H1 (cell line): ENCODE data around the gene DLL4. TPM values are rescaled to one million over a fixed set of nuclear protein-coding genes. Genes with fewer than 3 reads are reported as not detected.

ENCODE experiments used
- KDM1A ChIP-seq: fragments of 200-600, 300-600 bp; sonication (generic); IDR thresholded peaks from 2 replicates; pipeline ENCODE4 v1.7.1; 2016; ENCODE audit warnings: mild to moderate bottlenecking, low read length, borderline replicate concordance
- POLR2A ChIP-seq, 2 experiments: IDR thresholded peaks; 1 replicate in 1 of 2; 2 replicates in 1 of 2; pipeline ENCODE4 v1.6.1; 2011; ENCODE audit warnings: low read depth in 2 of 2, low read length in 2 of 2, mild to moderate bottlenecking in 2 of 2; ENCODE audit errors: control extremely low read depth in 1 of 2
- TAF1 ChIP-seq: IDR thresholded peaks from 2 replicates; pipeline ENCODE4 v1.6.1; 2011; ENCODE audit warnings: mild to moderate bottlenecking, low read depth, low read length
- polyA plus RNA-seq, 7 experiments: library from polyadenylated mRNA; depleted of rRNA in 3 of 7; stranded (reverse) in 5 of 7; unstranded in 2 of 7; fragments of >200 nt in 5 of 7; fragments of 200-250 nt in 2 of 7; gene quantifications; 1 replicate in 5 of 7; 2 replicates in 1 of 7; 4 replicates in 1 of 7; pipeline versions ENCODE4 v1.2.1 to v1.2.3, GENCODE V29; 2011 to 2013; ENCODE audit warnings: missing spikeins in 2 of 7, mixed read lengths in 2 of 7
- total RNA-seq: library from RNA; stranded (reverse); fragmentation: NEBNext Ultra II Directional; extraction: Animal tissue kit (Norgen Biotek cat#: 25700); gene quantifications from 2 replicates; pipeline ENCODE4 v1.2.1, GENCODE V29; 2021
- TF ChIP-seq, protein P1 (sequence below), 3 experiments: IDR thresholded peaks; 1 replicate in 2 of 3; 2 replicates in 1 of 3; pipeline versions ENCODE4 v1.5.1 to v1.6.1; 2011; ENCODE audit warnings: low read length in 3 of 3, mild to moderate bottlenecking in 3 of 3, inconsistent platforms in 2 of 3, low read depth in 1 of 3, moderate library complexity in 1 of 3; ENCODE audit not compliant: insufficient read depth in 1 of 3; ENCODE audit errors: control extremely low read depth in 1 of 3
- TF ChIP-seq, protein P2 (sequence below): fragments of 300-600 bp; sonication (generic); IDR thresholded peaks from 2 replicates; pipeline ENCODE4 v1.7.1; 2012; ENCODE audit warnings: low read length, moderate library complexity, mild to moderate bottlenecking, inconsistent platforms; ENCODE audit not compliant: insufficient replicate concordance
- TF ChIP-seq, protein P3 (sequence below): IDR thresholded peaks from 2 replicates; pipeline ENCODE4 v1.6.1; 2011; ENCODE audit warnings: low read length, improper control_type of control experiment

Gene DLL4
- total and polyA plus RNA-seq, 2 of the 8 experiments (the other 6 are each of a cell fraction or from before 2014, with no cell fraction given), result 0.23 to 0.60 TPM

DNA sequence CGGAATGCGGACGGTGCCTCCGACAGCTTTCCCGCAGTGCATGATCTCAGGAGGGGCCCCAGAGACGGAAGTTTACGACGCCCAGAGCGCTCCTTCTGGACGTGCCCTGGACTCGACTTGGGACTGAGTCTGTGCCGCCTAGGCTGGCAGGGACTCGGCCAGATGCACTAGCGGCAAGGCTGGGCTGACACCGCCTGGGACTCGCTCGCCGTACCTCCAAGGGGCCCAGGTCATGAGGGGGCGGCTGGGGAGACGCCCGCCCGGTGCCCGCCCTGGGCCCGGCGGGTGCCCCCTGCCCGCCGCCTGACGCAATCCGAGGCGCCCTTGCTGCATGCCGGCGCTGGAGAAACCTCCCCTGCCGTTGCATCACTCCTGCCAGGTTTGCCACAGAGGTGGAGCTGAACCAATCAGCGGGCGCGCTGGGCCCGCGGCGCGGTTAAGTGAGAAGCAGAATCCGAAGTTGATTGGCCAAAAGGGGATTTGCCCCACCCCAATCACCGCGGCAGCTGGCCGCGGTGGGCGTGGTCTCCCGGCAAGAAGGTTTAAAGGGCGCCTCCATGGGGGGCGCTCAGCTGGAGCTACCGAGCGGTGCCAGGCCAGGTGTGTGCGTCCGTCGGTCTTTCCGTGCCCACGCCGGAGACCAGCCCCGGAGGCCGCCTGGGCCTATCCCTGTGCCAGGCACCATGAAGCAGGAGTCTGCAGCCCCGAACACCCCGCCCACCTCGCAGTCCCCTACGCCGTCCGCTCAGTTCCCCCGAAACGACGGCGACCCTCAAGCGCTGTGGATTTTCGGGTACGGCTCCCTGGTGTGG lies 24.0 kb downstream of the DLL4 start, which contains the start of gene CHAC1 (continued):
- TF ChIP-seq, protein P1, sequence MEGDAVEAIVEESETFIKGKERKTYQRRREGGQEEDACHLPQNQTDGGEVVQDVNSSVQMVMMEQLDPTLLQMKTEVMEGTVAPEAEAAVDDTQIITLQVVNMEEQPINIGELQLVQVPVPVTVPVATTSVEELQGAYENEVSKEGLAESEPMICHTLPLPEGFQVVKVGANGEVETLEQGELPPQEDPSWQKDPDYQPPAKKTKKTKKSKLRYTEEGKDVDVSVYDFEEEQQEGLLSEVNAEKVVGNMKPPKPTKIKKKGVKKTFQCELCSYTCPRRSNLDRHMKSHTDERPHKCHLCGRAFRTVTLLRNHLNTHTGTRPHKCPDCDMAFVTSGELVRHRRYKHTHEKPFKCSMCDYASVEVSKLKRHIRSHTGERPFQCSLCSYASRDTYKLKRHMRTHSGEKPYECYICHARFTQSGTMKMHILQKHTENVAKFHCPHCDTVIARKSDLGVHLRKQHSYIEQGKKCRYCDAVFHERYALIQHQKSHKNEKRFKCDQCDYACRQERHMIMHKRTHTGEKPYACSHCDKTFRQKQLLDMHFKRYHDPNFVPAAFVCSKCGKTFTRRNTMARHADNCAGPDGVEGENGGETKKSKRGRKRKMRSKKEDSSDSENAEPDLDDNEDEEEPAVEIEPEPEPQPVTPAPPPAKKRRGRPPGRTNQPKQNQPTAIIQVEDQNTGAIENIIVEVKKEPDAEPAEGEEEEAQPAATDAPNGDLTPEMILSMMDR (IDR thresholded peaks at IDR 0.05; ENCODE audit: control extremely low read depth in 1 of 3, insufficient read depth in 1 of 3, low read depth in 1 of 3, low read length in 3 of 3), result peak in 1 of 3 experiments; percentile 0; a peak in 1 of 4 replicates
- TF ChIP-seq POLR2A (IDR thresholded peaks at IDR 0.05; ENCODE audit: control extremely low read depth in 1 of 2, low read depth in 2 of 2, low read length in 2 of 2) (peak; percentile 76 to 85), KDM1A (no peak), TAF1 (peak; percentile 81)
- TF ChIP-seq, protein P2, sequence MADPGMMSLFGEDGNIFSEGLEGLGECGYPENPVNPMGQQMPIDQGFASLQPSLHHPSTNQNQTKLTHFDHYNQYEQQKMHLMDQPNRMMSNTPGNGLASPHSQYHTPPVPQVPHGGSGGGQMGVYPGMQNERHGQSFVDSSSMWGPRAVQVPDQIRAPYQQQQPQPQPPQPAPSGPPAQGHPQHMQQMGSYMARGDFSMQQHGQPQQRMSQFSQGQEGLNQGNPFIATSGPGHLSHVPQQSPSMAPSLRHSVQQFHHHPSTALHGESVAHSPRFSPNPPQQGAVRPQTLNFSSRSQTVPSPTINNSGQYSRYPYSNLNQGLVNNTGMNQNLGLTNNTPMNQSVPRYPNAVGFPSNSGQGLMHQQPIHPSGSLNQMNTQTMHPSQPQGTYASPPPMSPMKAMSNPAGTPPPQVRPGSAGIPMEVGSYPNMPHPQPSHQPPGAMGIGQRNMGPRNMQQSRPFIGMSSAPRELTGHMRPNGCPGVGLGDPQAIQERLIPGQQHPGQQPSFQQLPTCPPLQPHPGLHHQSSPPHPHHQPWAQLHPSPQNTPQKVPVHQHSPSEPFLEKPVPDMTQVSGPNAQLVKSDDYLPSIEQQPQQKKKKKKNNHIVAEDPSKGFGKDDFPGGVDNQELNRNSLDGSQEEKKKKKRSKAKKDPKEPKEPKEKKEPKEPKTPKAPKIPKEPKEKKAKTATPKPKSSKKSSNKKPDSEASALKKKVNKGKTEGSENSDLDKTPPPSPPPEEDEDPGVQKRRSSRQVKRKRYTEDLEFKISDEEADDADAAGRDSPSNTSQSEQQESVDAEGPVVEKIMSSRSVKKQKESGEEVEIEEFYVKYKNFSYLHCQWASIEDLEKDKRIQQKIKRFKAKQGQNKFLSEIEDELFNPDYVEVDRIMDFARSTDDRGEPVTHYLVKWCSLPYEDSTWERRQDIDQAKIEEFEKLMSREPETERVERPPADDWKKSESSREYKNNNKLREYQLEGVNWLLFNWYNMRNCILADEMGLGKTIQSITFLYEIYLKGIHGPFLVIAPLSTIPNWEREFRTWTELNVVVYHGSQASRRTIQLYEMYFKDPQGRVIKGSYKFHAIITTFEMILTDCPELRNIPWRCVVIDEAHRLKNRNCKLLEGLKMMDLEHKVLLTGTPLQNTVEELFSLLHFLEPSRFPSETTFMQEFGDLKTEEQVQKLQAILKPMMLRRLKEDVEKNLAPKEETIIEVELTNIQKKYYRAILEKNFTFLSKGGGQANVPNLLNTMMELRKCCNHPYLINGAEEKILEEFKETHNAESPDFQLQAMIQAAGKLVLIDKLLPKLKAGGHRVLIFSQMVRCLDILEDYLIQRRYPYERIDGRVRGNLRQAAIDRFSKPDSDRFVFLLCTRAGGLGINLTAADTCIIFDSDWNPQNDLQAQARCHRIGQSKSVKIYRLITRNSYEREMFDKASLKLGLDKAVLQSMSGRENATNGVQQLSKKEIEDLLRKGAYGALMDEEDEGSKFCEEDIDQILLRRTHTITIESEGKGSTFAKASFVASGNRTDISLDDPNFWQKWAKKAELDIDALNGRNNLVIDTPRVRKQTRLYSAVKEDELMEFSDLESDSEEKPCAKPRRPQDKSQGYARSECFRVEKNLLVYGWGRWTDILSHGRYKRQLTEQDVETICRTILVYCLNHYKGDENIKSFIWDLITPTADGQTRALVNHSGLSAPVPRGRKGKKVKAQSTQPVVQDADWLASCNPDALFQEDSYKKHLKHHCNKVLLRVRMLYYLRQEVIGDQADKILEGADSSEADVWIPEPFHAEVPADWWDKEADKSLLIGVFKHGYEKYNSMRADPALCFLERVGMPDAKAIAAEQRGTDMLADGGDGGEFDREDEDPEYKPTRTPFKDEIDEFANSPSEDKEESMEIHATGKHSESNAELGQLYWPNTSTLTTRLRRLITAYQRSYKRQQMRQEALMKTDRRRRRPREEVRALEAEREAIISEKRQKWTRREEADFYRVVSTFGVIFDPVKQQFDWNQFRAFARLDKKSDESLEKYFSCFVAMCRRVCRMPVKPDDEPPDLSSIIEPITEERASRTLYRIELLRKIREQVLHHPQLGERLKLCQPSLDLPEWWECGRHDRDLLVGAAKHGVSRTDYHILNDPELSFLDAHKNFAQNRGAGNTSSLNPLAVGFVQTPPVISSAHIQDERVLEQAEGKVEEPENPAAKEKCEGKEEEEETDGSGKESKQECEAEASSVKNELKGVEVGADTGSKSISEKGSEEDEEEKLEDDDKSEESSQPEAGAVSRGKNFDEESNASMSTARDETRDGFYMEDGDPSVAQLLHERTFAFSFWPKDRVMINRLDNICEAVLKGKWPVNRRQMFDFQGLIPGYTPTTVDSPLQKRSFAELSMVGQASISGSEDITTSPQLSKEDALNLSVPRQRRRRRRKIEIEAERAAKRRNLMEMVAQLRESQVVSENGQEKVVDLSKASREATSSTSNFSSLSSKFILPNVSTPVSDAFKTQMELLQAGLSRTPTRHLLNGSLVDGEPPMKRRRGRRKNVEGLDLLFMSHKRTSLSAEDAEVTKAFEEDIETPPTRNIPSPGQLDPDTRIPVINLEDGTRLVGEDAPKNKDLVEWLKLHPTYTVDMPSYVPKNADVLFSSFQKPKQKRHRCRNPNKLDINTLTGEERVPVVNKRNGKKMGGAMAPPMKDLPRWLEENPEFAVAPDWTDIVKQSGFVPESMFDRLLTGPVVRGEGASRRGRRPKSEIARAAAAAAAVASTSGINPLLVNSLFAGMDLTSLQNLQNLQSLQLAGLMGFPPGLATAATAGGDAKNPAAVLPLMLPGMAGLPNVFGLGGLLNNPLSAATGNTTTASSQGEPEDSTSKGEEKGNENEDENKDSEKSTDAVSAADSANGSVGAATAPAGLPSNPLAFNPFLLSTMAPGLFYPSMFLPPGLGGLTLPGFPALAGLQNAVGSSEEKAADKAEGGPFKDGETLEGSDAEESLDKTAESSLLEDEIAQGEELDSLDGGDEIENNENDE, result no peak
- TF ChIP-seq, protein P3, sequence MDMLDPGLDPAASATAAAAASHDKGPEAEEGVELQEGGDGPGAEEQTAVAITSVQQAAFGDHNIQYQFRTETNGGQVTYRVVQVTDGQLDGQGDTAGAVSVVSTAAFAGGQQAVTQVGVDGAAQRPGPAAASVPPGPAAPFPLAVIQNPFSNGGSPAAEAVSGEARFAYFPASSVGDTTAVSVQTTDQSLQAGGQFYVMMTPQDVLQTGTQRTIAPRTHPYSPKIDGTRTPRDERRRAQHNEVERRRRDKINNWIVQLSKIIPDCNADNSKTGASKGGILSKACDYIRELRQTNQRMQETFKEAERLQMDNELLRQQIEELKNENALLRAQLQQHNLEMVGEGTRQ, result no peak; the same call in 1 of the 2 replicates
